Stimulated activated CD4-positive, alpha-beta T cell treated with anti-CD3 and anti-CD28 coated beads, Interleukin-4, amount 100 ng/mL, for 1 hour (primary cell): Measurements from ENCODE around the gene AARS2.

Experiments used
- DNase-seq: peaks from one replicate; pipeline ENCODE4 v3.0.0-alpha.2; 2020

AARS2 gene

DNA sequence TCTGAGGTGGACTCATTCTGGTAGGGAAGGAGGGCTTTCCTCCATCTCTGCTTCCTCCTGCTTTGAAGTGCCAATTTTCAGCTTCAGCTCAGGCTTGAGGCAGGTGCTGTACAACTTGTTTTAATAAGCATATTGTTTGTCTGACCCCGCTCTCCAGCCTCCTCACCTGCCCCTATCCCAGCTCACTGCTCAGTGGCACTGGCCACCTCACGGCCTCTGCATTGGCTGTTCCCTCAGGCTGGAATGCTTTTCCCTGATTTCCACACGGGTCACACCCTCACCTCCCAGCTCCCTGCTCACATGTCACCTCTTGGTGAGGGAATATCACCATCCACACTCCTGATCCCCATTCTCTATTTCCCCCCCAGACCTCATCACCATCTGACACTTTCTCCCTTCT is 14.3 kb downstream of the AARS2 start:
- no peak for DNase-seq

GRCh38 chr6:44298055-44298803 is 14.9 kb downstream of the AARS2 start:
- no peak for DNase-seq

- peak; percentile 64 for DNase-seq
Observed at GRCh38 chr6:44297063-44298038, 15.8 kb downstream of the AARS2 start.

DNA sequence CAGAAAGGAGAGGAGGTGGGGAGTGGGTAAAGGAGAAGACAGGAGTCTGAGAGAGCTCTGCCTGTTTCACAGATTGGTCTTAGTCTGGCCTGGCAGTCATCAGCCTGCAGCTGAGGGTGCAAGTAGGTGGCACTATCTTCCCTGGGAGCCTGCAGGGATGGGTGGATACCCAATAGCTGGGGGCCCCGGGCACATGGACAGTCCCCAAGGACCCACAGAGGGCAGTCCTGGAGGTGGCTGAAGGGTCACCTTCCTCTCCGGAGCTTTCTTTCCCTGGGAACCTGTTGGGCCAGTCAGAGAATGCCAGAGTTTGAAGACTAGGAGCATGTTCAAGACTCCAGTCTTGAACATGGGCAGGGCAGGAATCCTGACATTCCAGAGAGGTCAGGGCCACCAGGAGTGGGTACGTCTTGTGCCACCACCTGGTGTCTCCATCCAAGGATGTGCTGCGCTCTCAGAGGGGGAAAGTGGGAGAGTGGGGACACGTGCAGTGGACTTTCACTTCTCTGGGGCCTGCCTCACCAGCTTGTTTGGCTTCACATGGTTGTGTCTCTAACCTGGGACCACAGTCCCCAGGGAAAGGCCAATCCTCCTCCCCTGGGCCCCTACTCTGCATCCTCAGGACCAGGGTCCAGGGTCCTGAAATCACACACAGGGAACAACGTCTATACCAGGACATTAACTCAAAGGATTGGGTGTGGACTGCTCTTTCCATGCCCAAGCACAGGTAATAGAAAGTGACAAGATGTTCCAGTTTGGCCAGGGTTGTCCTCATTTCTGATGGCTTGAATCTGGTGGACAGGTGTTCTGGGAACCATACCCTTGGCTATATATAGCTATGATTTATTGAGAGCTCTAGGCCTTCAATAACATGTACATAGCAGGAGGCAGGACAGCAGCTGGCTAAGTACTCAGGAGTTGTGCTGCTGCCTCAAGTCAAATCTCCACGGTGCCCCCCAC is 18.0 kb downstream of the AARS2 start:
- no peak for DNase-seq

GRCh38 chr6:44292661-44293365 is 20.3 kb downstream of the AARS2 start:
- no peak for DNase-seq

GRCh38 chr6:44291841-44292240 is 21.3 kb downstream of the AARS2 start:
- DNase-seq, result no peak

DNA sequence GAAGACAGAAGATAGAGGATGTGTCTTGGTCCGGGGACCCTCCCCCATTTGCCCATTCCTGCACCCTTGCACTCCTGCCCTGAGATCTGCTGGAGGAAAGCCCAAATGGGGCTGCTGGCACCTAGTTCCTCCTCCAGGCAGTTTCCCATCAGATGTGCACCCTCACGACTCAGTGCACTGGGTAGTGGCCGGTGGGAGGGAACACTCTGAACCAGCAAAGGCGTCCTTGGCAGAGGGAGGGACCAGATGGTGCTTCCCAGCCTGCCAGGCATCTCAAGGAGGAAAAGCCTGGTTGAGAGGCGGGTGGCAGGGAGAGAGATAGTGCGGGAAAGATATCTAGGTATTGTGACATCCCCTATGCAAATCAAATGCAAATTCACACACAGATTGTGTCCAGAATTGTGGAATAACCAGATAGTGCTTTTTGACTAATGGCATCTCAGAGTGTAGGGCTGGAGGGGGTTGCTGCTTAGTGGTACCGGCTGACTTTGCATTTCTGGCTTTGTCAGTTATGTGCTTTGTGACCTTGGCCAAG is 23.4 kb downstream of the AARS2 start:
- DNase-seq, result no peak

- no peak for DNase-seq
Observed at GRCh38 chr6:44286747-44287146, 26.4 kb downstream of the AARS2 start.

GRCh38 chr6:44286285-44286565 is 26.9 kb downstream of the AARS2 start:
- no peak for DNase-seq

DNA sequence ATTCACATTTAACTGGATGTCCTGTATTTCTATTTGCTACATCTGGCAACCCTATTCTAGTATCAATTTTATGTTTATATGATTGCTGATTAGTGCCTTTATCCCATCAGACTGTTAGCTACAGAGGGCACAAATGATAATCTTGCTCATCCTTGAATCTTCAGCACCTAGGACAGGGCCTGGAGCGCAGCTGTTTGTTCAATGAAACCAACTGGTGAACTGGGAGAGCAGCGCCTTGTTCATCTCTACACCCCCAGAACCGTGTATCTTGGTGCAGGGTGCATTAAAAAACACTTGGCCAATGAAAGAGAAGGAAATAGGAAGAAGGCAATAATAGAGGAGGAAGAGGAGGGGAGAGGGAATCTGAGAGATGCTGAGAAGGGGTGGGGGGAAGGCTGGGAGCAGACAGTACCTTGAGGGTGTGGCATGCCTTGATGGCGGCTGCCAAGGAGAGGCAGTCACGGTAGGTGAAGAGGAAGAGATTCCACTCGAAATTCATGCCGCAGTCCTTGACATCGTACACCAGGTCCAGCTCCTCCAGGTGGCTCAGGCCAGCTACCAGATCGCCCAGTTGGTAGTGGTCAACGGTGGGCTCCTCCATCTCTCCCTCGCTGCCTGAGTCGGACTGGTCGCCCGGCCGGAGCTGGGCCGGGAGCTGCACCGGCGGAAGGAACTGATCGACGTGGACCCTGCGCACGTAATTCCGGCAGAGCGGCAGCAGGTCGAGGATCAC is 27.4 kb downstream of the AARS2 start:
- DNase-seq, result no peak

GRCh38 chr6:44284867-44285266 is 28.3 kb downstream of the AARS2 start:
- no peak for DNase-seq

- DNase-seq, result no peak
Observed at GRCh38 chr6:44284121-44284520, 29.0 kb downstream of the AARS2 start.

DNA sequence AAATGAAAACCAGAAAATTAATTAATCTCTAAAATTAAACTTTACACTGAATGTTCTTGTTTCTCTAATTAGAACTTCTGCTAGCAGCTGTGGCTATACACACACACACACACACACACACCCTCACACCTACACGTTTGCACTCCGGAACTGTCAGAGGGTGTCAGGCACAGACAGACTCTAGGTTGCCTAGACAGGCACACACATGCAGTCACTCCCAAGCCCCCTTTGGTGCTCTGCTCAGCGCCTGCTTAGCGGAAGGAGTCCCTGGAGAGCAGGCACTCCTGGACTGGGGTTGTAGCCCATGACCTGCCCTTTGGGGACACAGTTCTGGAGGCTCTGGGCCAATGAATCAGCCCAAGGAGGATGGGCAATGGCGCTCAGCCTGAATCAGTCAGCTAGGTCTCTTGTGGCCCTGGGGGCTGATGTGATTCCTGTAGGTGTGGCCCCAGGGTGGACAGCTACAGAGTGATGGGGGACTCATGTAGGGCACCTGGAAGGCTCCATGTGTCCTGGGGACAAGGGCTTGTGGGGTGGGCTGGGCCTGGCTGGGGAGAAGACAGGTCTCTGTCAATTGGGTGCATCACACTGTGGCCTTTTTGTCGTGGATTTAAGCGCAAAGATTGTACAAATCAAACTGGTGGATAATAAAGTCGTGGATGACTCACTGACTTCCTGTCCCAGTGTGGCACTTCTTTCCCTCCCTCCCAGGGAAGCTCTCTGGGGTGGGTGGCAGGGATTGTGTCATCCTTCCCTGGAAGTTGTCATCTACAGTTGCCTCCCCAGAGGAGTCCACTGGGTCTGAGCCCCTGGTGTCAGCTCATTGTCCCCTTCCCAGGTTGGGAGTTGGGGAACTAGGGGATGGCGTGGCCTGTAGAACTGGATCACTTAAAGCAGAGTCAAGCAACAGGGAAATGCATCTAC is 34.1 kb downstream of the AARS2 start:
- DNase-seq, result no peak

GRCh38 chr6:44278315-44278714 is 34.8 kb downstream of the AARS2 start:
- DNase-seq, result no peak

GRCh38 chr6:44277763-44278162 is 35.4 kb downstream of the AARS2 start:
- no peak for DNase-seq

DNA sequence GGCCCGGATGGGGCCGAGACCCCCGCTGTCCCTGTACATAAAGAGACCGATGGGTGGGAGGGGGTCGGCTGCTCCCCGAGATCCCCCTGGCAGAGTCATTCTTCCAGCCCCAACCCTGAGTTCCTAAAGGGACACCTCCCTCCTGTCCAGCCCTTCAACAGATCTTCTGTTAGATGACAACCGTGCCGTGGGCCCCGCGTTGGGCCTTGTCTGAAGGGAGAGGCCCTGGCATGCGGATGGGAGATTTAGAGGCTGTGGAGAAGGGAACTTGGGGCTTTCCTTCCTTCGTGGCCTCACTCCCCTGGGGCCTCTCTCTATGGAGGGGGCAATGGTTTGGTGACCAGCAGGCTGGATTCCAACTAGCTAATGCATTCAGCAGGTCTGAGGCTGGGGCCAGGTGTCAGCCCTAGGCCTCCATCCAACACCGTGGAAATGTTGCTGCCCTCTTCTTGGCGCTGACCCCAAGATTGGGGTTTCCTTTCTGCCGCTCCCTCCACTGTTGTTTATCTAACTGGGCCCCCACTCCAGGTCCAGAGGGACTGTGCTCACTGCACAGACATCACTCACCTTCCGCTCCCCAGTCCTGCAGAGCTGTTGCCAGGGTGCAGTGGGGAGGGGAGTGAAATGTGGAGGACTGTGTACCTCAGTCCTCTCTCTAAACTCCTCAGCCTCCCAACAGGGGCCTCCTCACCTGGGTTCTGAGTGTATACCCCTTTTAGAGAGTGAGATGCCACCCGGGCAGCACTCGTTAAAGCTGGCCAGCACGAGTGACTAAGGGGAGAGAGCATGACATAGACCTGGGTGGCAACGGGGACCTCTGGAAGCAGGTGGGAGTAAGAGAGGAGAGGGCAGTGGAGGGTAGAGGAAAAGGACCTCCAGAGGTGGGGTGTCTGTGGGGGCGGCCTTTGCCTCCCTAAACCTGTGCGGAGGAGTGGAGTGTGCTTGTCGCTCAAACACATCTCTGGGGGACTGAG is 36.2 kb downstream of the AARS2 start:
- no peak for DNase-seq

DNA sequence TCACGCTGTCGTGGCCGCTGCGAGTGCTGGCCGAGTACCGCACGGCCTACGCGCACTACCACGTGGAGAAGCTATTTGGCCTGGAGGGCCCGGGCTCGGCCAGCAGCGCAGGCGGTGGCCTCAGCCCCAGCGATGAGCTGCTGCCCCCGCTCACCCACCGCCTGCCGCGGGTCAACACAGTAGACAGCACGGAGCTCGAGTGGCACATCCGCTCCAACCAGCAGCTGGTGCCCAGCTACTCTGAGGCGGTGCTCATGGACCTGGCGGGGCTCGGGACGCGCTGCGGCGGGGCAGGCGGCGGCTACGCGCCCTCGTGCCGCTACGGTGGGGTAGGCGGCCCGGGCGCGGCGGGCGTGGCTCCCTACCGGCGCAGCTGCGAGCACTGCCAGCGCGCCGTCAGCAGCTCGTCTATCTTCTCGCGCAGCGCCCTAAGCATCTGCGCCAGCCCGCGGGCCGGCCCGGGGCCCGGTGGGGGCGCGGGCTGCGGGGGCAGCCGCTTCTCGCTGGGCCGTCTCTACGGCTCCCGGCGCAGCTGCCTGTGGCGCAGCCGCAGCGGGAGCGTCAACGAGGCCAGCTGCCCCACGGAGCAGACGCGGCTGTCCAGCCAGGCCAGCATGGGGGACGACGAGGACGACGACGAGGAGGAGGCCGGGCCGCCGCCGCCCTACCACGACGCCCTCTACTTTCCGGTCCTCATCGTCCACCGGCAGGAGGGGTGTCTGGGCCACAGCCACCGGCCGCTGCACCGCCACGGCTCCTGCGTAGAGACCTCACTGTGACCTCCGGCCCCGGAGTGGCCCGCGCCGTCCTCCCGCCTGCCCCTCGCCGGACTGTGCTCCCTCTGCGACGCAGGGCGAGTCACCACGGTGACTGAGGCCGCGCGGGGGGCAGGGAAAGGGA is 37.1 kb downstream of the AARS2 start:
- peak; percentile 46 for DNase-seq

DNA sequence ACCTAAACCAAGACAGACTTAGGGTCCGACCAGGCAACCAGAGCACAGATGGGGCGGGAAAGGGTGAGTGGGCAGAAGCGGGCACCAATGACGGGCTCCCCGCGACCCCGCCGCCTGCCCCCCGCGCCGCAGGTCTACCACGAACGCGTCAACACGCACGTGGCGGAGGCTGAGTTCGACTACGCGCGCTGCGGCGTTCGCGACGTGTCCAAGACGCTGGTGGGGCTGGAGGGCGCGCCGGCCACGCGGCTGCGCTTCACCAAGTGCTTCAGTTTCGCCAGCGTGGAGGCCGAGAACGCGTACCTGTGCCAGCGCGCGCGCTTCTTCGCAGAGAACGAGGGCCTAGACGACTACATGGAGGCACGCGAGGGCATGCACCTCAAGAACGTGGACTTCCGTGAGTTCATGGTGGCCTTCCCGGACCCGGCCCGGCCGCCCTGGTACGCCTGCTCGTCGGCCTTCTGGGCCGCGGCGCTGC is 37.8 kb downstream of the AARS2 start:
- no peak for DNase-seq
